Kidney (tissue), 14 donors: ENCODE data around the gene EZR. TPM values are rescaled to one million over a fixed set of nuclear protein-coding genes. Genes with fewer than 3 reads are reported as not detected.

Experiments used
- DNase-seq, 5 donors: peaks; one replicate each; pipeline ENCODE4 v3.0.0-alpha.2; 2013 to 2020
- FAIRE-seq: peaks from 2 replicates; lab custom pipeline; 2012; peaks lifted over from hg19 to GRCh38; lab: Jason Lieb, UNC
- H3K27ac ChIP-seq, 2 donors: one replicate each; pipeline ENCODE4 v1.7.0; 2013; ENCODE audit warnings: low read depth in 2 of 2, low read length in 2 of 2, inconsistent platforms in 1 of 2
- H3K27me3 ChIP-seq: one replicate; pipeline ENCODE4 v1.7.1; 2013; ENCODE audit warnings: low read length, inconsistent platforms; ENCODE audit not compliant: control insufficient read depth, insufficient read depth
- H3K36me3 ChIP-seq, 3 donors: one replicate each; pipeline versions ENCODE4 v1.7.0 to v1.7.1; 2013; ENCODE audit warnings: low read length in 3 of 3, control low read depth in 1 of 3, inconsistent platforms in 1 of 3; ENCODE audit not compliant: insufficient read depth in 3 of 3, control insufficient read depth in 2 of 3
- H3K4me1 ChIP-seq, 3 donors: one replicate each; pipeline versions ENCODE4 v1.7.0 to v1.7.1; 2013; ENCODE audit warnings: low read length in 3 of 3, inconsistent platforms in 1 of 3, low read depth in 1 of 3; ENCODE audit not compliant: control insufficient read depth in 2 of 3, insufficient read depth in 2 of 3
- H3K4me3 ChIP-seq, 3 donors: one replicate each; pipeline versions ENCODE4 v1.7.0 to v1.8.1; 2013; ENCODE audit warnings: low read length in 3 of 3, control low read depth in 1 of 3, inconsistent platforms in 1 of 3
- H3K9ac ChIP-seq, 3 donors: one replicate each; pipeline versions ENCODE4 v1.7.0 to v1.7.1; 2013; ENCODE audit warnings: low read length in 3 of 3, control low read depth in 1 of 3, inconsistent platforms in 1 of 3
- H3K9me3 ChIP-seq, 3 donors: one replicate each; pipeline versions ENCODE4 v1.7.0 to v1.7.1; 2013; ENCODE audit warnings: low read length in 3 of 3, control low read depth in 1 of 3, inconsistent platforms in 1 of 3; ENCODE audit not compliant: control insufficient read depth in 2 of 3, insufficient read depth in 1 of 3
- intact Hi-C: fragments of 100-400 bp; cut with DNase I; formaldehyde crosslinking; loops from one replicate; pipeline ENCODE4 v1.11.1; 2022
- polyA plus RNA-seq: library from polyadenylated mRNA; stranded (reverse); fragments of 350-450 nt; fragmentation: Illumina TruSeq; extraction: RNeasy Lipid Tissue Mini Kit (QIAGEN cat#74804); gene quantifications from one replicate; pipeline ENCODE4 v1.2.3, GENCODE V29; 2014; ENCODE audit warnings: low read depth, low replicate concordance; ENCODE audit not compliant: insufficient read depth
- total RNA-seq: library from RNA; stranded (reverse); fragmentation: NEBNext Ultra II Directional; extraction: Animal tissue kit (Norgen Biotek cat#: 25700); gene quantifications from one replicate; pipeline ENCODE4 v1.2.1, GENCODE V29; 2021
- TF ChIP-seq, protein P1 (sequence below): IDR thresholded peaks from 3 replicates; pipeline ENCODE4 v1.5.1; 2012; ENCODE audit warnings: mild to moderate bottlenecking, moderate library complexity, borderline replicate concordance; ENCODE audit not compliant: insufficient read depth; ENCODE audit errors: extremely low read depth
- donor health status: control.
- donor health status: control.
- donor health status: control.
- donor health status: control.
- donor health status: control.
- donor health status: DM: yes; HTN: yes; CAD: no.
- donor health status: Normal renal cell carcinoma (clear cell type).

The EZR gene
- total and polyA plus RNA-seq, 2 donors from 2014 or later = 154 to 636 TPM

DNA sequence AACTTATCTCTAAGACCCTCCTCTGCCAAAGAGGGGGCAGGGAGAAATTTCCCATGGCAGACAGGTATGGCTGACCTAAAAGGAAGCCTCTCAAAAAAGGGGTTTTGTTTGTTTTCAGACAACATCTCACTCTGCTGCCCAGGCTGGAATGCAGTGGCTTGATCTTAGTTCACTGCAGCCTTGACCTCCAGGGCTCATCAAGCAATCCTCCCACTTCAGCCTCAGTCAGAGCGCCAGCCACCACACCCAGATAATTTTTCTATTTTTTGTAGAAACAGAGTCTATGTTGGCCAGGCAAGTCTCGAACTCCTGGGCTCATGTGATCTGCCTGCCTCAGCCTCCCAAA, 3.8 kb downstream of the EZR start:
- DNase-seq (peak in 1 of 5 donors; percentile 28), FAIRE-seq (no peak)
- Histone ChIP-seq H3K36me3 (peaks cover 0 to 5% (median 0%) of the 10 kb centered on the region in 3 donors), H3K27ac (peak overlapping the region; percentile 60 to 82), H3K9me3 (no peaks in the 10 kb centered on the region), H3K4me1 (peaks cover 0 to 21% (median 16%) of the 10 kb centered on the region in 3 donors), H3K9ac (peak overlapping the region in 1 of 3 donors; percentile 87), H3K4me3 (peak overlapping the region in 2 of 3 donors; percentile 84 to 94), H3K27me3 (no peaks in the 10 kb centered on the region)
- TF ChIP-seq, protein P1, sequence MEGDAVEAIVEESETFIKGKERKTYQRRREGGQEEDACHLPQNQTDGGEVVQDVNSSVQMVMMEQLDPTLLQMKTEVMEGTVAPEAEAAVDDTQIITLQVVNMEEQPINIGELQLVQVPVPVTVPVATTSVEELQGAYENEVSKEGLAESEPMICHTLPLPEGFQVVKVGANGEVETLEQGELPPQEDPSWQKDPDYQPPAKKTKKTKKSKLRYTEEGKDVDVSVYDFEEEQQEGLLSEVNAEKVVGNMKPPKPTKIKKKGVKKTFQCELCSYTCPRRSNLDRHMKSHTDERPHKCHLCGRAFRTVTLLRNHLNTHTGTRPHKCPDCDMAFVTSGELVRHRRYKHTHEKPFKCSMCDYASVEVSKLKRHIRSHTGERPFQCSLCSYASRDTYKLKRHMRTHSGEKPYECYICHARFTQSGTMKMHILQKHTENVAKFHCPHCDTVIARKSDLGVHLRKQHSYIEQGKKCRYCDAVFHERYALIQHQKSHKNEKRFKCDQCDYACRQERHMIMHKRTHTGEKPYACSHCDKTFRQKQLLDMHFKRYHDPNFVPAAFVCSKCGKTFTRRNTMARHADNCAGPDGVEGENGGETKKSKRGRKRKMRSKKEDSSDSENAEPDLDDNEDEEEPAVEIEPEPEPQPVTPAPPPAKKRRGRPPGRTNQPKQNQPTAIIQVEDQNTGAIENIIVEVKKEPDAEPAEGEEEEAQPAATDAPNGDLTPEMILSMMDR = no peak
- intact Hi-C loops = no loop called here

DNA sequence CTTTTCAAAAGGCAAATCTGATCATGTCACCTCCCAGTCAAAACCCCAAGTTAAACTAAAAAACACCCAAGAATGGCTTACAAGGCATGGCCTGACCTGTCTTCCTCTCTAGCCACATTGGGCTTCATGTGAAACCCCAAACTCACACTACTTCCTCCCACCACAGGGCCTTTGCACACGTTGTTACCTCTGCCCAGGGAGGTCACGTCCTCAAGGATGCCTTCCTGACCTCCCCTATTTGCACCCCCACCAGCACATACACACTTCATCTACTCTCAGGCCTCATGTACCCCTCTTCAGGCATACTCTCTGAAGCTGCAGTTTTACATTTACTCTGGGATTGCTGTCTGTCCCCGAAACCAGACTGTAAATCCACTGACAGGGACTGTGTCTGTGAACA, 6.1 kb downstream of the EZR start:
- intact Hi-C loops = no loop called here
- Histone ChIP-seq H3K9ac (peak overlapping the region in 1 of 3 donors; percentile 3), H3K27ac (no peak overlapping the region), H3K27me3 (no peaks in the 10 kb centered on the region), H3K4me1 (peaks cover 2 to 35% (median 33%) of the 10 kb centered on the region in 3 donors), H3K4me3 (peak overlapping the region in 2 of 3 donors; percentile 36 to 84), H3K9me3 (no peaks in the 10 kb centered on the region), H3K36me3 (peaks cover 0 to 5% (median 0%) of the 10 kb centered on the region in 3 donors)
- FAIRE-seq (no peak), DNase-seq (no peak)
- TF ChIP-seq, protein P1 = no peak

DNA sequence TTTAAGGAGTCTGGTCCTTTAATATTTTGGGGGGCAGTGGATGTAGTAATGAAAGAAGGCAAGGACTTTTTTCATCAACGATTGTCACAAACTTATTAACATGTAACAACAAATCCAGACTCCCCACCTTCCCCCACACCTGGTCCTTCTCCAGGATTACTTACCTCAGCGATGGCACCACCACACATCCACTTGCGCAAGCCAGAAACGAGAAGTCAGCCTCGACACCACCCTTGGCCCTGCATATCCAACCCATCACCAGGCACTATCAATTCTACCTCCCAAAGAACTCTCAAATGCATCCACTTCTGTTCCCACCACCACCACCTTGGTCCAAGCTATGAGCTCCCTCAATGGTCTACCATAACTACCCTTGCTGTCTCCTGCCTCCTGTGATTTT, 6.6 kb downstream of the EZR start:
- intact Hi-C loops = no loop called here
- no peak for DNase-seq
- Histone ChIP-seq H3K27ac (no peak overlapping the region), H3K27me3 (no peaks in the 10 kb centered on the region), H3K36me3 (peaks cover 0 to 5% (median 0%) of the 10 kb centered on the region in 3 donors), H3K9ac (no peak overlapping the region), H3K4me1 (peaks cover 2 to 40% (median 37%) of the 10 kb centered on the region in 3 donors), H3K4me3 (peak overlapping the region in 1 of 3 donors; percentile 84), H3K9me3 (no peaks in the 10 kb centered on the region)
- TF ChIP-seq, protein P1 = no peak
- no peak for FAIRE-seq
